A204.1 (cell line): ENCODE results near the gene PCDH8.
"Not testable (repeated sequence)": the region's sequence is repeated elsewhere in the genome, so short reads cannot be mapped to it uniquely, and the experiment has no call there.

Experiments used
- FAIRE-seq: peaks from 2 replicates; lab custom pipeline; 2012; peaks lifted over from hg19 to GRCh38; lab: Jason Lieb, UNC

Gene PCDH8

DNA sequence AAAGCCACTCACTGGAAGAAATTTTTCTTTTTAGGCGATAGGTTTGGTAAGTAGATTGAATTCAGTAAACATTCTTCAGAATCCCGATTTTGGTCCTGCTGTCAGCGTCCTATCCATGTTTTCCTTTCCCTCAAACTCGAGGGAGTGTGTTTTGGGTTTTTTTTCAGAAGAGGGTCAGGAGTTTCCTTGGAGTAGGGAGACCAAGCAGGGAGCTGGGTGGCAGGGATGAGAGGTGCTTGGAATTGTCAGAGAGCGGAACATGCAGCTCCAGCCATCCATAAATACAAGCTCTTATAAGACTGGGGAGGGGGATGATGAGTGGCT lies 1.6 kb upstream of the PCDH8 start:
- FAIRE-seq, result no peak

- FAIRE-seq, result no peak
These were observed 1.0 kb upstream of the PCDH8 start for GRCh38 chr13:52849291-52850071.

DNA sequence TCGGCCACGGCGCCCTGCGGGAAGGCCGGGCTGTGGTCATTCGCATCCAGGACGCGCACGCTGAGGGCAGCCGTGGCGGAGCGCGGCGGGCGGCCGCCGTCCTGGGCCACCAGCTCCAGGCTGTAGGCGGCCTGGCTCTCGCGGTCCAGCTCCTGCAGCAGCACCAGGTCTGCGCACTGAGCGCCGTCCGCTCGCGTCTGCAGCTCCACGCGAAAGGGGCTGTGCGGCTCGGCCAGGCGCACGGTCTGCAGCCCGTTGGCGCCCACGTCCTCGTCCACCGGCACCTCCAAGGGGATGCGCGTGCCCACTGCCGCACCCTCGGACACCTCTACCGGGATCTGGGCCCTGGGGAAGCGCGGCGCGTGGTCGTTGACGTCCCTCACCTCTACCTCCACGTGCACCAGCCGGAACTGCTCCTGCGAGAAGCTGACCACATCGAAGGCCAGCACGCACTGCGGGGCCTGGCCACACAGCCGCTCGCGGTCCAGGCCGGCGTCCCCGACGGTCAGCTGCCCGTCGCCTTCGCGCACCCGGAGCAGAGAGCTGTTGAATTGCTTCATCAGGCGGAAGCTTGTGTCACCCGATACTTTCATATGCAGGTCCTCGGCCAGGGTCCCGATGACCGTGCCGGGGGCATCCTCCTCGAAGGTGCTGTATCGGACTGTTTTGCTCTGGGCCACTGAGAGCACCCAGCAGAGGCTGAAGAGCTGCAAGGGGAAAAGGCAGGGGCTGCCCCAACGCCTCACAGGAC lies 583 bp downstream of the PCDH8 start:
- FAIRE-seq, result no peak

DNA sequence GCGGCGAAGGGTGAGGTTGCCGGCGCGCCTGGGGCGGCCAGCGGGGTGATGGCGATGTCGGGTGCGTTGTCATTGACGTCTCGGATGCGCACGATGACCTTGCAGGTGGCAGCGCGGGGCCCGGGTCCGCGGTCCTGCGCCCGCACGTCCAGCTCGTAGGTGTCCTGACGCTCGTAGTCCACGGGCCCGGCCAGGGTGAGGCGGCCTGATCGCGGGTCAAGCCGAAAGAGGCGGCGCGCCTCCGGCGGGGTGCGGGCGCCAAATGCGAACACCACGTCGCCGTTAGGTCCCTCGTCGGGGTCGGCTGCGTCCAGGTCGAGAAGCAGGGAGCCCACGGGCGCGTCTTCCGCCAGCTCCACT lies 1.1 kb downstream of the PCDH8 start:
- FAIRE-seq, result no peak

- no peak for FAIRE-seq
These were observed 1.7 kb downstream of the PCDH8 start for GRCh38 chr13:52846567-52847321.

GRCh38 chr13:52845766-52846566 lies 2.5 kb downstream of the PCDH8 start:
- FAIRE-seq, result no peak

GRCh38 chr13:52845334-52845761 lies 3.1 kb downstream of the PCDH8 start:
- no peak for FAIRE-seq

- no peak for FAIRE-seq
These were observed 3.6 kb downstream of the PCDH8 start for GRCh38 chr13:52844836-52845235.

GRCh38 chr13:52842441-52842840 lies 6.0 kb downstream of the PCDH8 start:
- FAIRE-seq, result no peak

DNA sequence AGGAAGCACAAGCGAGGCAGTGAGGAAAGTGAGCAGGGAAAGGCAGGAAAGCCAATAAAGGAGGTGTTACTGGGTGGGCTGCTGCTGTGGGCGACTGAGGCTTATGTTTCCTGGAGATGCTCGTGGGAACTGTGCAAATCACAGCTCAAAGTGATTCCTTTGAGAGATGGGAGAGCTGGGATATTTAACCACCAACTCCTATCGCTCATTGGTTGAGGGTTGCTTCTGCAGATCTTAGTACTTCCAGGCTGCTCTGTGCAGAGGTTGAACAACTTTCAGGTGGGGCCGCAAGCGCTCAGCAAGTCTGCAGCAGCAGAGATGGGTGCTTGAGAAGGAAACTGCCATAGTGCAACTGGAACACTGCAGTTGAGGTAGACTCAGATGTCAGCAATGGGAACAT lies 8.4 kb downstream of the PCDH8 start:
- FAIRE-seq, result no peak

GRCh38 chr13:52838433-52839107 lies 9.9 kb downstream of the PCDH8 start:
- no peak for FAIRE-seq

- no peak for FAIRE-seq
These were observed 10.6 kb downstream of the PCDH8 start for GRCh38 chr13:52837850-52838249.

DNA sequence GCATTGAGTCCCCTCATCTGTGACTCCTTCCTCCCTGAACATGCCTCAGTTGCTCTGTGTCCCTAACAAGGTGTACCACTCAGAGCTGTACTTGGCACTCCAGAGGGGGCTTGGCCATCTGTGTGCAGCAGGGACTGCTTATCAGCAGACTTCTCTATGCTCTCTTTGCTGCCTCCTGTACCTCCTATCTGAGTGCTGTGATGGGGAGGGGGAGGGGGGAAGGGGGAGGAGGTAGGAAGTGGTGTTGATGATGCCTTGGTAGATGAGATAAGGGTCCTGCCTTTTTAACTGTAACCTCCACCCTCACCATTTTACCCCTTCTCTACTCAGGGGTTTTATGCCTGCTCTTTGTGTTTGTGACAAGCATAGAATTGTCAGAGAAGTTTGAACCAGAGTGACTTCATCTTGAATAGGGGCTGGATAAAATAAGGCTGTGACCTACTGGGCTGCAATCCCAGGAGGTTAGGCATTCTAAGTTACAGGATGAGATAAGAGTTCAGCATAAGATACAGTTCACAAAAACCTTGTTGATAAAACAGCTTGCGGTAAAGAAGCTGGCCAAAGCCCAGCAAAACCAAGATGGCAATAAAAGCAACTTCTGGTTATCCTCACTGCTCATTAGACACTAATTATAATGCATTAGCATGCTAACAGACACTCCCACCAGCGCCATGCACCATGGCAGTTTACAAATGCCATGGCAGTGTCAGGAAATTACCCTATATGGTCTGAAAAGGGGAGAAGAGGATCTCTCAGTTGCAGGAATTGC lies 13.2 kb downstream of the PCDH8 start:
- no peak for FAIRE-seq

DNA sequence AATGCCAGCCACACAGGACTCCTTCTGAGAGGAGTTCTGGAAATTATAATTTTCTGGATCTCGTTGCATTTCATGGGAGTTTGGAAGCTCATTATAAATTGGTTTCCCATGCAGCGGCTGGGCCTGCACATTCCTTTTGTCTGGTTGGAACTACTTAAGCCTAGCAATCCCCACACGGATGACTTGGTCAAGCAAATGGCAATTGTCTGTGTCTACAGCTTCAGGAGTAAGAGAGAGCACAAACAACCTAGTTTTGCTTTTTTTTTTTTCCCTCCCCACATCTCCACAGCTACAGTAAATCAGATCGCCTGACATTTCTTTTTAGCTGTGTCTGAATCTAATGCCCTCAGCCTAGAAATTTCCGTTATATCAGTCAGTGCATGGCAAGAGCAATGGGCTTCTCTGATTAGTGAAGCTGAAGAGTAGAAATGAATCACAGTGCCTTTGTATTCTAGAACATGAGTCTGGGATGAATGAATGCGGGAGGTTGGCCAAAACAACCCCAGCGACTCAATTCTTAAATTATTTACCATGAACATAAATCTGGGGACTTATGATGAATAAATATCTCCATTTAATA lies 15.1 kb downstream of the PCDH8 start:
- FAIRE-seq, result no peak

DNA sequence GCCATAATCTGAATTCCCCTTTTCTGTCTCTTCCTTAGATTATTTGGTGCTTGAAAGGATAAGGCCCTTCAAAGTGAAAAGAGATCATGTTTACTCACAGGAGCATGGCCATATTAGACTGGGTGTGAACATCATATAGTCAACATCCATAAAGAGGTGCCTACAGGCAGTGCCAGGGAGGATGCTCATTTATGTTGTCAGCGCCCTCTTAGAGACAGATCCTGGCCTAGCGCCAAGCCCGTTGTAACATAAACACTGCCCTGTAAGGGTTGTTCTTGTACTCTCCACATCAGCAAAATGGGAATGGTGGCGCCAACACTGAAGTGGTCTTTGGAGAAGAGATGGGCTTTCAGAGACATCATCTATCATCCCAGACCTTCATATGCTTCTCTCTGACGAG lies 16.1 kb downstream of the PCDH8 start:
- no peak for FAIRE-seq

DNA sequence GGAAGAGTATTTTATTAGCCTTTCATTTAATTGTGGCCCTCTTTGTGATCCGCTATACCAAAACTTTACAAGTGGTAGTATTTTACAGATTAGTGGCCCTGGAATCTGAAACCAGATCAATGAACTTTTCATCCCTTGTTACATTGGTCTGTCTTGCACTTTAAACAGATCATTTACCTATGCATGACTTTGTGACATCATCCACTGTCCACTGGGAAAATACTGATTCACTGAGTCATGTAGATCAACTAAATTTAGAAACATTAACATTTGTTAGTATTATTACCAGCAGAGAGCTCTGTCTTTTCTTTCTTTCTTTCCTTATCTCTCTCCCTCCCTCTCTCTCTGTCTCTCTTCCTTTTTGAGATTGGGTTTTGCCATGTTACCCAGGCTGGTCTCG lies 17.5 kb downstream of the PCDH8 start:
- no peak for FAIRE-seq

GRCh38 chr13:52827839-52828238 lies 20.6 kb downstream of the PCDH8 start:
- no peak for FAIRE-seq

GRCh38 chr13:52817886-52818285 lies 30.6 kb downstream of the PCDH8 start:
- FAIRE-seq, result not testable (repeated sequence)

GRCh38 chr13:52815330-52815729 lies 33.1 kb downstream of the PCDH8 start:
- FAIRE-seq, result no peak

GRCh38 chr13:52812941-52813340 lies 35.5 kb downstream of the PCDH8 start:
- FAIRE-seq, result no peak

DNA sequence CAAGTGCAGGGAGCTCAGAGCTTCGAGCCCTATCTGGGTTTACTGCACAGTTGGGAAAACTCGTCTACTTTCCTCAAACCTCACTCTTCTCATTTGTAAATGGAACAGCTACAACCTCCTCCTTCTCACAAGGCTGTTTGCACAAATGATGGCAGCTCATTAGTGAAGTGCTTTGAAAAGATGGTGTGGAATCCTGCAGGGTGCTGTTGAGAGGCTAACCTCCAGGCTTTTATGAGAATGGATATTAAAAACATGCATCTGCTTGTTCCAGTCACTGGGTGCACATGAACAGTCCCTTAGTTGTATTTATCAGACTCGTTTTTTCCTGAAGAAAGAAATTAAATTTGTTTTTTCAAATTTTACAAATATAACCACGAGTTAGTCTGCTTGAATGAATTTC lies 36.6 kb downstream of the PCDH8 start:
- no peak for FAIRE-seq
